ENCODE results near the gene CORO7.

DNA sequence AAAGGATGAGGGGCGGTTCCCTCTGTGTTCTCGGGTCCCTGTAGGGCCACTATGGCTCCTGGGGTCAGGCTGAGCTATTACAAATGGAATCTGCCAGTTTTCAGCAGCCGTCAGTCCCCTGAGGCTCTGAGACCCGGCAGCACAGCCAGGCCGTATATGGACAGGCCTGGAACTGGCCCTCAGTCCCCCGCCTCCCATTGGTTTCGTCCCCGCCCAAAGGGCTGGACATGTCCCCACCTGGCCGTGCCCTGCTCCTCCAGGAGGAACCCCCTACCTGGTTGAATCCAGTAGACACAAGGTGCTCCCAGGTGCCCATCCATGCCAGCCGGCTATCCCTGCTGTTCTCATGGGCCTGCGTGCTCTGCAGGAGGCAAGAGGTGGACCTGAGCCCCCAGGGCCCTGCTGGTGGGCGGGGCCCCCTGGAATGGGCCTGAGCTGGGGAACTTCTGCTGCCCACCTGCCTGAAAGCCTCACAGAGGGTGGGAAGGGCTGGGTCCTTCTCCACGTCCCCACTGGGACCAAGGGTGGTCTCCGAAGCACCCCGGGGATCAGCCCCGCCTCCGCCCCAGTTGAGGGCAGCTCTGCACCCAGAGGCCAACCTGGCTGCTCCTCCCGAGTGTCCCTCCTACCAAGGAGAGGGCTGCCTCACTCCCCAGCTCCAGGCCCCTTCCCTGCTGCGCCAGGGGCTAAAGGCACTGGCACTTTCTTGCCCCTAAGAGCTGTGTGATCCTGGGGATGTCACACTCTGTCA, 27.9 kb downstream of the CORO7 start:
- TF ChIP-seq, protein P1, sequence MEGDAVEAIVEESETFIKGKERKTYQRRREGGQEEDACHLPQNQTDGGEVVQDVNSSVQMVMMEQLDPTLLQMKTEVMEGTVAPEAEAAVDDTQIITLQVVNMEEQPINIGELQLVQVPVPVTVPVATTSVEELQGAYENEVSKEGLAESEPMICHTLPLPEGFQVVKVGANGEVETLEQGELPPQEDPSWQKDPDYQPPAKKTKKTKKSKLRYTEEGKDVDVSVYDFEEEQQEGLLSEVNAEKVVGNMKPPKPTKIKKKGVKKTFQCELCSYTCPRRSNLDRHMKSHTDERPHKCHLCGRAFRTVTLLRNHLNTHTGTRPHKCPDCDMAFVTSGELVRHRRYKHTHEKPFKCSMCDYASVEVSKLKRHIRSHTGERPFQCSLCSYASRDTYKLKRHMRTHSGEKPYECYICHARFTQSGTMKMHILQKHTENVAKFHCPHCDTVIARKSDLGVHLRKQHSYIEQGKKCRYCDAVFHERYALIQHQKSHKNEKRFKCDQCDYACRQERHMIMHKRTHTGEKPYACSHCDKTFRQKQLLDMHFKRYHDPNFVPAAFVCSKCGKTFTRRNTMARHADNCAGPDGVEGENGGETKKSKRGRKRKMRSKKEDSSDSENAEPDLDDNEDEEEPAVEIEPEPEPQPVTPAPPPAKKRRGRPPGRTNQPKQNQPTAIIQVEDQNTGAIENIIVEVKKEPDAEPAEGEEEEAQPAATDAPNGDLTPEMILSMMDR (IDR thresholded peaks at IDR 0.05): no peak
- TF ChIP-seq POLR2A (IDR thresholded peaks at IDR 0.05) (no peak), POLR2AphosphoS5 (IDR thresholded peaks at IDR 0.05; ENCODE audit: insufficient read depth in 1 of 2, low read depth in 1 of 2) (peak in 1 of 2 donors; percentile 11)

All from vagina (tissue), 2 donors.